Smooth muscle cell of the brain vasculature (primary cell): Measurements from ENCODE around the gene CCDC187.
"Not testable (repeated sequence)": the region's sequence is repeated elsewhere in the genome, so short reads cannot be mapped to it uniquely, and the experiment has no call there.

ENCODE experiments used
- DNase-seq: peaks from one replicate; pipeline ENCODE4 v3.0.0-alpha.2; 2012; ENCODE audit warnings: low read depth, low spot score

Gene CCDC187

GRCh38 chr9:136240941-136241340 is 63.0 kb downstream of the CCDC187 start:
- DNase-seq = no peak

- DNase-seq = no peak
Measured at GRCh38 chr9:136239983-136240330, 63.9 kb downstream of the CCDC187 start.

GRCh38 chr9:136239135-136239982 is 64.5 kb downstream of the CCDC187 start:
- no peak for DNase-seq

- DNase-seq = no peak
Measured at GRCh38 chr9:136238342-136238732, 65.6 kb downstream of the CCDC187 start.

GRCh38 chr9:136237486-136238341 is 66.2 kb downstream of the CCDC187 start:
- no peak for DNase-seq

- DNase-seq = not testable (repeated sequence)
Measured at GRCh38 chr9:136236471-136237410, 67.2 kb downstream of the CCDC187 start.

- no peak for DNase-seq
Measured at GRCh38 chr9:136235709-136236455, 68.0 kb downstream of the CCDC187 start.

GRCh38 chr9:136235171-136235570 is 68.7 kb downstream of the CCDC187 start:
- no peak for DNase-seq

GRCh38 chr9:136234597-136234996 is 69.3 kb downstream of the CCDC187 start:
- no peak for DNase-seq

GRCh38 chr9:136233868-136234267 is 70.0 kb downstream of the CCDC187 start:
- DNase-seq = no peak

- DNase-seq = no peak
Measured at GRCh38 chr9:136233411-136233810, 70.5 kb downstream of the CCDC187 start.

GRCh38 chr9:136232969-136233368 is 70.9 kb downstream of the CCDC187 start:
- no peak for DNase-seq

- DNase-seq = no peak
Measured at GRCh38 chr9:136231478-136232297, 72.2 kb downstream of the CCDC187 start.

GRCh38 chr9:136230773-136231172 is 73.1 kb downstream of the CCDC187 start:
- DNase-seq = no peak

GRCh38 chr9:136230365-136230764 is 73.5 kb downstream of the CCDC187 start:
- no peak for DNase-seq

GRCh38 chr9:136229096-136230065 is 74.5 kb downstream of the CCDC187 start:
- no peak for DNase-seq

- no peak for DNase-seq
Measured at GRCh38 chr9:136228107-136228875, 75.6 kb downstream of the CCDC187 start.
